HG02588 (cell line): Measurements from ENCODE around the gene HSF5.
A peak's percentile ranks its signal among the peaks of the same experiment; 100 is the strongest.
"Not testable (repeated sequence)": the region's sequence is repeated elsewhere in the genome, so short reads cannot be mapped to it uniquely, and the experiment has no call there.

Experiments used
- ATAC-seq: cut with Tn5 transposase; IDR thresholded peaks from one replicate; pipeline ENCODE4 v1.9.1; 2021; ENCODE audit warnings: mild to moderate bottlenecking, moderate library complexity; ENCODE audit not compliant: unreplicated experiment

The HSF5 gene

DNA sequence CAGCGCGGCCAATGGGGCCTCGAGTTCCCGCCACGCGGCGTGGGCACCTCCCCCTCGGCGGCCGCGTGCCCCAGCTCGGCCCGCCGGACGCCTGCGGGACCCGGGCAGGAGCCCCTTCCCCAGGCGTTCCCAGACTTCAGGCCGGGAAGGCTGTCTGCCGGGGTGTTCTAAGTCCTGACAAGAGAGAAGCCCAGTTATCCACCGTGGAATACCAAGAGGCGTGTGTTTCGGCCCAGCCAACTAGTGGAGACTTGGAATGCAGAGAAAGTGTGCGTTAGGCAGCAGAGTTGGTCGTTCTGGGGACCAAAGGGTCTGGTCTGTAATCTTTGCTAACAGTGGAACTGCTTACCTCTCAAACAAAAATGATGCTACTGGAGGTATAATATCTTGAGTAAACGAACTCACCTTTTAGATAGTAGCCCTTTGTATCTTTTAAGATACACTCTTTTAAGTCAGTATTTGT, 251 bp upstream of the HSF5 start:
- ATAC-seq, result no peak

DNA sequence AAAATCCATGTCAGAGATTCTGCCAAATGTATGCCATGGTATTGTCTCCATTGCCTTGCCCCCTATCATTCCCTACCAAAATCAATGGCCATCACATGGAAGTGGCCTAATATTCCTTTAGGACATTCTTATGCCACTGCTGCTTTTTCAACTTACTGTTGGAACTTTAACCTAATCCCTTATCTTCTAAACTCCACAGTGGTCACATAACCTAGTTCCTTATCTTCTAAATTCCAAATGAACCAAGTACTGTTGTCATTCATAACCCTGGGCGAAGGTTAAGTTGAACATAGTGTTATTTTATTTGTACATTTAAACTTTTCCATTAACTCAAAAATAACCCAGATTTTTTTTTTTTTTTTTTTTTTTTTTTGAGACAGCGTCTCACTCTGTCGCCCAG, 3.6 kb downstream of the HSF5 start:
- no peak for ATAC-seq

DNA sequence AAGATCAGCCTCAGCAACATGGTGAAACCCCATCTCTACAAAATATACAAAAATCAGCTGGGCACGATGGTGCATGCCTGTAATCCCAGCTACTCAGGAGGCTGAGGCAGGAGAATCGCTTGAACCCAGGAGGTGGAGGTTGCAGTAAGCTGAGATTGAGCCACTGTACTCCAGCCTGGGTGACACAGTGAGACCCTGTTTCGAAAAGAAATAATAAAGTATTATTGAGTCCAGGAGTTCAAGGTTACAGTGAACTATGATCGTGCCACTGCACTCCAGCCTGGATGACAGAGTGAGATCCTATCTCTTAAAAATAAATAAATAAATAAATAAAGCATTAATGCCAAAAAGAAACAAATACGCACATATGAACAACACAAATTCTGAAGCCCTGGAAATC, 6.4 kb downstream of the HSF5 start:
- ATAC-seq, result not testable (repeated sequence)

DNA sequence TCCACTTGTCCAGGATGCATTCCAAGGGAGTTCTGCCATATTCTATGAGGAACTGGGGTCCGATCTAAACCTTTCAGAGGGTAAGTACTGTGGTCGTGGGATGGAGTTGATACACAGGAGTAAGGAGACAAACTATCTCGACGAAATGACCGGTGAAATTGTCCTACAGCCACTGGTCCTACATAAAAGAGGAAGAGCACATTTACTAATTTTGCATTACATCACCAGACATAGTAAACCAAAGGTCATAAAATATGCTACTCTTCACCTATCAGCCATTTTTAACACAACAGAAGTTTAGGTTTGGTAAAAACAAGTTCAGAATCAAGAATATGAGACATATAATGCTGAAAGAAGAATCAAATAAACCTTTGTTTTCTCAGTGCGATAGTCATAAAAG, 8.1 kb downstream of the HSF5 start:
- no peak for ATAC-seq

DNA sequence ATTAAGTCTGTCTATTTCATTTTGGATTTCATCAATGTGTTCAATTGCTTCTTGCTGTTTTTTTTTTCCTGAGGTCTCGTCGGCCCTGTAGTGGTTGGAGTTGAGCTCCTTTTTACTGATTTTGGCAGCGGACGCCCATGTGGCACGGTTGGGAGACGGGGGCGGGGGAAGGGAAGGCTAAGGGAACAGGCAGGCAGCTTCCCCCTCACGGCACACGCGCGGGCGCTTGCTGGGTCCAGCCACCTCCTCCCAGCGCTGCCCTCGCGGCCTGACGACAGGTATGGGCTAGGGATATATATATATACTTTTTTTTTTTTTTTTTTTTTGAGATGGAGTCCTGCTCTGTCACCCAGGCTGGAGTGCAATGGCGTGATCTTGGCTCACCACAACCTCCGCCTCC, 11.4 kb downstream of the HSF5 start:
- no peak for ATAC-seq

DNA sequence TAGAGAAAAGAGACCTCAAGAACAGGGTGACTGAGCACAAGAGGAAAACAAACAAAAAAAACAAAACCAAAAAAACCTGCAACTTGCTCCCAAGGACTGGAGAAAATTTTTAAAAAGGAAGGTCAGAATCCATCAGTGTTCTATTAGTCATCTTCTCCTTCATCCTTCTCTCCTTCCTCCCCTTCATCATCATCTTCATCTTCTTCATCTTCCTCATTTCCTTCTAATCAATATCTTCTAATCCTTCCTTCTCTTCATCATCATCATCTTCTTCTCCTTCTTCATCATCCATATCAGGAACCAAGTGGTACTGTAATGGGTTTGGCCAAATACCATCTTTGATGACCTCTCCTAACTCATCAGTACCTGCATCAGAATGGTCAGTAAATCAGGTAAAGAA, 12.2 kb downstream of the HSF5 start:
- ATAC-seq, result no peak

DNA sequence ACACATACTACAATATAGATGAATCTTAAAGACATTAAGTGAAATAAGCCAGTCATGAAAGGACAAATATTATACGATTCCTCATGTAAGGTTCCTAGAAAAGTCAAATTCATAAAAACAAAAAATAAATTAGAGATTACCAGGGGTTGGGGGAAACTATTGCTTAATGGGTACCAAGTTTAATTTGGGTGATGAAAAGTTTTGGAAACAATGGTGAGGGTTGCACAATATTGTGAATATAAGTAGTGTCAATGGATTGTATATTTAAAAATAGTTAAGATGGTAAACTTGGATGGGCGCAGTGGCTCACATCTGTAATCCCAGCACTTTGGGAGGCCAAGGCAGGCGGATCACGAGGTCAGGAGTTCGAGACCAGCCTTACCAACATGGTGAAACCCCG, 17.9 kb downstream of the HSF5 start:
- no peak for ATAC-seq

DNA sequence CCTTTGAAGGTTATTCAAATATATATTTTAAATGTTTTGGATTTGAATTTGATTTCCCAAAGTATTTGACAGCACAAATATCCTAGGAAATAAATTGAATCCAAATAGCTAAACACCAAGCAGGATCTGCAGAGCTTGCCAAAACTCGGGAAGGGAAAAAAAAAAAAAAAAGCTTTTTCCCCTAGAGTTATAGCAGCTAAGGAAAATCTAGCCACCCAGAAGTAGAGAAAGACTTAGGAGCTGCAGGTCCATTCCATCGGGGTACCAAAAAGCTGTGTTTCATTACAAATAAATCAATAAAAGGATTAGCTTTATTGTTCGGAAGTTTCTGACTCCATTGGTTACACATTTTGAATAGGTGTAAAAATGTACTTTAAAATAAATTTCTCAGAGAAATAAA, 19.3 kb downstream of the HSF5 start:
- no peak for ATAC-seq

DNA sequence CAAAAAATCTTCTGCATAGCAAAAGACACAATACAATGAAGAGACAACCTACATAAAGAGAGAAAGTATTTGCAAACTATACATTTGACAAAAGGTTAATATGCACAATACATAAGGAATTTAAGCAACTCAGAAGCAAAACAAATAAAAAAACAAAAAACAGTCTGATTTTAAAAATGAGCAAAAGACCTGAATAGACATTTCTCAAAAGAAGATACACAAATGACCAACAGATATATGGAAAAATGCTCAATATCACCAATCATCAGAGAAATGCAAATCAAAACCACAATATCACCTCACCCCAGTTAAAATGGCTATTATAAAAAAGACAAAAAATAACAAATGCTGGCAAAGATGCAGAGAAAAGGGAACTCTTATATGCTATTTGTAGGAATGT, 32.7 kb downstream of the HSF5 start:
- no peak for ATAC-seq

DNA sequence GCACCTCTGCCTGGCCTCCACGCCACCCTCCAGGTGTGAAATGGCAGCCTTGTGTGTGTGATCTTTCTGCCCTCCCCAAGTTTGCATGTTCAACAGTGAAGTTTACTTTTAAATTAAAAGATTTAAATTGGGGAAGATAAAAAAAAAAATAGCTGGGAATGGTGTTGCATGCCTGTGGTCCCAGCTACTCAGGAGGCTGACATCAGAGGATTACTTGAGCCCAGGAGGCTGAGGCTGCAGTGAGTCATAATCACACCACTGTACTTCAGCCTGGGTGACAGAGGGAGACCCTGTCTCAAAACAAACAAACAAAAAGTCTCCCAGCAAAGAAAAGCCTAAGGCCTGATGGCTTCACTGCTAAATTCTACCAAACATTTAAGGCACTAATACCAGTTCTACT, 35.5 kb downstream of the HSF5 start:
- ATAC-seq, result no peak

DNA sequence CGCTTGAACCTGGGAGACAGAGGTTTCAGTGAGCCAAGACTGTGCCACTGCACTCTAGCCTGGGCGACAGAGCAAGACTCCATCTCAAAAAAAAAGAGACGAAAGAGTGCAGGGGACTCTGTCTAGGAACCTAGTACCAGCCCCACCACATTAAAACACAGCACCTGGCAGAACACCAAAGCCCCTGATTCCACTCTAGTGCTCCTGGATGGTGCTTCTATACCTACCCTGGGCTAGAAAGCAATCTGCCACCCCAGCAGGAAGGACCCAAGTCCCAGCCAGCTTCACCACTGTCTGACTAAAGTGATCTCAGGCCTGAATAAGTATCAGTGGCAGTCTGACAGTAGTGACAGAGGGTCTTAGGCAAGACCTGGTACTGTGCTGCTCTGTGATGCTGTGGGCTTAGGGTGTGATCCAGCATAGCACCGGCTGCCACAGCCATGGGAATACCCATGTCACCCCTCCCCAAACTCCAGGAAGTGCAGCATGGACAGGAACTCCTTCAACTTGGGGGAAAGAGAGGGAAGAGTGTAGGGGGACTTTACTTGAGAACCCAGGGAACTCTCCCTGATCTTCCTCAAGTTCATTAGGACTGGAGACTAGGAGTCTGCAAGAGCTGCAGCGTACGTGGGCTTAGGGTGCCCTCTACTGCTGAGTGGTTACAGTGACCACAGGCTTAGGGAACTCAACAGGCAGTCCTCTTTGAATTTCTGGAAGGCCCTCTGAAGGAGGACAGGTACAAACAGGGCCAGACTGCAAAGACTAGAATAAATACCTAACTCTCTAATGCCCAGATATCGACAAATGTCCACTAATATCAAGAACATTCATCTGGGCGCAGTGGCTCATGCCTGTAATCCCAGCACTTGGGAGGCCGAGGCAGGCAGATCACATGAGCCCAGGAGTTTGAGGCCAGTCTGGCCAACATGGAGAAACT, 40.9 kb downstream of the HSF5 start:
- ATAC-seq, result no peak

DNA sequence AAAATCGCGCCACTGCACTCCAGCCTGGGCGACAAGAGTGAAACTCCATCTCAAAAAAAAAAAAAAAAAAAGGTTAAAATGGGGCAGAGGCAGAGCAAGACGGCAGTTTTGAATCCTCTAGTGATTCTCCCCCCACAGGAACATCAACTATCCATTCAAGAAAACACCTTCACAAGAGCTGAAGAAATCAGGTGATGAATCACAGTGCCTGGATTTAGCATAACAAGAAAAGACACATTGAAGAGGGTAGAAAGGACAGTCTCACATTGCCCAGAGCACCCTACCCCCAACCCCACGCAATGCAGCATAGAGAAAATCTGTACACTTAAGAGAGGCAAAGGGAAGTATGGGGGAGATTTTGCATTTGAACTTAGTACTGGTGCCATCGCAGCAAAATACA, 42.1 kb downstream of the HSF5 start:
- ATAC-seq, result no peak

DNA sequence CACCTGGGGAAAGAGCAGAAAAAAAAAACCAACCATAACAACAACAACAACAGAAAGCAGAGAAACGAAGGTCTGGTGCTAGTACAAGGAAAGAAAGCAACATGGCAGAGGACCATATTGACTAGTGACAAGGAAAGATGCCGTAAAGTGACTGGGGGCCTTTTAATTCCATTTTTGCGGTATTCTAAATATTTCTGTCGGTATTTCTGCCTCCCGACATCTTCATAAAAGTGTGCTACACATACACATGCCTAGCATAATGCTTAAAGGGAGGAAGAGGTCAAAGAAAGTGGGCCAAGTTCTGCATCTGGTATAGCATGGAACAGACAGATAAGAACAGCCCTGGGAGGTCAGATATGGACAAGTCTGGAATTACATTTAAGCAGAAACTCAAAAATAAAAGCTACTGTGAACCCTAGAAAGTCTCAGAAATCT, 51.4 kb downstream of the HSF5 start:
- no peak for ATAC-seq

DNA sequence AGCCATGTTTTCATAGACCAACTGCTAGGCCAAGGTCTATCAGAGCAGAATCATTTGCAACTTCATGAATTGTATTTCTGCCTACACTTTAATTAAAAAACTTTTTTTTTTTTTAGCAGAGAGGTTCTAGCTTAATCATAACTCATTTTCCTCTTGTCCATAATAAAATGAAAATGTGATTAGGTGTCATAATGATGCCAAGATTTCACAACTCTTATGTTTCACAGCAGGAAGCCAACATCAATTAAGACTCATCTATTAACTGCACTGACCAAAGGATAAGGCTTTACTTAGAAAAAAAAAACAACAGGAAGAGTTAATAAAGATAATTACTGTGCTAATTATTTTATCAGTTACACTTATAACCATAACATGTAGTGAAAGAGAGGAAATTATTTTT, 52.0 kb downstream of the HSF5 start:
- ATAC-seq, result no peak

DNA sequence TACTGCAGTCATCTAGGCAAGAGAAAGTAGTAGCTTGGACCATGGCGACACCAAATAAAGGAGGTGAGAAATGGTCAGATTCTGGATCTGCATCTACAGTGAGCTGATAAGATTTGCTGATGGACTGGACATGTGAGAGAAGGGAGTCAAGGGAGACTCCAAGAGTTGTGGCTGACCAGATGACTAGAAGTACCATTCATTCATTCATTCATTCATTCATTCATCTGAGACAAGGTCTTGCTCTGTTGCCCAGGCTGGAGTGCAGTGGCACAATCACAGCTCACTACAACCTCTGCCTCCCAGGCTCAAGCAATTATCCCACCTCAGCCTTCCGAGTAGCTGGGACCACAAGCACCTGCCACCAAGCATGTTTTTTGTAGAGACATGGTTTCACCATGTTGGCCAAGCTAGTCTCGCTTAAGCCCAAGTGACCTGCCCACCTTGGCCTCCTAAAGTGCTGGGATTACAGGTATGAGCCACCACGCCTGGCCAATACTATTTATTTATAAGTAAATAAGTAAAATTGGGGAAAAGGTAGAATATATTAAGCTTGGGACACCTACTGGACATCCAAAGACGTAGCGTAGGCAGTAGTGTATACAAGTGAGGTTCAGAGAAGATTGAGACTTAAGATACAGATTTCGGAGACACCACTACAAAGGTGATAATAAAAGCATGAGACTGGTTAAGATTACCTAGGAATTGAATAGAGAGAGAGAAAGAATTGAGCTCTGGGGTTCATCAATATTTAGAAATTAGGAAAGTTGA, 55.2 kb downstream of the HSF5 start:
- ATAC-seq, result no peak

DNA sequence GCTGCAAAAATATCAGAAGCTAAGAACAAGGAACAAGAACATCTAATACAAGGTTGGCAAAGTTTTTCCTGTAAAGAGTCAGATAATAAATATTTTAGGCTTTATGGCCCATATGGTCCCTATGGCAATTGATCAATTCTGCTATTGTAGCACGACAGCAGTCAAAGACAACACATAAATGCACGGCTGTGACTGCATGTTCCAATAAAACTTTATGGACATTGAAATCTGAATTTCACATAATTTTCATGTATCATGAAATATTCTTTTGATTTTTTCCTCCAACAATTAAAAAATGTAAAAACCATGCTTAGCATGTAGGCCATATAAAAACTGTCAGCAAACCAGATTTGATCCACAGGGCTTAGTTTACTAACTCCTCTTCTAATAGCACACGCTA, 60.4 kb downstream of the HSF5 start:
- no peak for ATAC-seq

DNA sequence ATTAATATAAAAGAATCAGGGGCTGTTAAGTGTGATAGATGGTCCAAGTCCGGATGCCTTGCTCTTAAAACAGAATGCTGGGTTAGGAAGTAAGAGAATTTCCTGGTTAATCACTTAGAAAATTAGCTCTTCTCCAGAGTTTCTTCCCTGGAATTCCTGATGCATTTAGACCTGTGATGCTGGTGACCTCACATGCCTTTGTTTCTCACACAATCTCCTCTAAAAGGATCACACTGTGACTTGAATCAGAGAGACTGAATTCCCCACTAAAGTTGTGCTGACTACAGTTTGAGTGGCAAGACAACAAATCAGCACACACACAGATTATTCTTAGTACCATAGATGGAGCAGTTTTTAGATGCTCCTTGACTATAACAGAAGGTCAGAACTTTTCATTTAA, 66.5 kb downstream of the HSF5 start:
- no peak for ATAC-seq

DNA sequence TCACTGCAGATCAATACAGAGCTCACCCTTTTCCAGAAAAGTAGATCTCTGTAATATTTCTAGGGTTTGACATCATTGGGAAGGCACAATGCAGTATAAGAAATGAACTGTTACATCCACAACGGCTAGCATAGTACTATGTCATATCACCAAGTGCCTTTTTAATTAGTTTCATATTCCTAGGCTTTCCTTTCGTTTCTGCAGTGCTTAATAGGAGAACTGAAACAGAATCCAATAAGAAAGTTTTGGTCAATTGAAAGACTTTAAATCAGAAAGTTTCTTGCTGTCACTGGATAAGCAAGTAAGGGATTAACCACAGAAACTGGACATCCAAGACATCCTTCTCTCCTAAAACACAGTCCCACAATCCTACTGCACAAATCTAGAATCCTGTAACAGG, 67.4 kb downstream of the HSF5 start:
- ATAC-seq, result no peak

DNA sequence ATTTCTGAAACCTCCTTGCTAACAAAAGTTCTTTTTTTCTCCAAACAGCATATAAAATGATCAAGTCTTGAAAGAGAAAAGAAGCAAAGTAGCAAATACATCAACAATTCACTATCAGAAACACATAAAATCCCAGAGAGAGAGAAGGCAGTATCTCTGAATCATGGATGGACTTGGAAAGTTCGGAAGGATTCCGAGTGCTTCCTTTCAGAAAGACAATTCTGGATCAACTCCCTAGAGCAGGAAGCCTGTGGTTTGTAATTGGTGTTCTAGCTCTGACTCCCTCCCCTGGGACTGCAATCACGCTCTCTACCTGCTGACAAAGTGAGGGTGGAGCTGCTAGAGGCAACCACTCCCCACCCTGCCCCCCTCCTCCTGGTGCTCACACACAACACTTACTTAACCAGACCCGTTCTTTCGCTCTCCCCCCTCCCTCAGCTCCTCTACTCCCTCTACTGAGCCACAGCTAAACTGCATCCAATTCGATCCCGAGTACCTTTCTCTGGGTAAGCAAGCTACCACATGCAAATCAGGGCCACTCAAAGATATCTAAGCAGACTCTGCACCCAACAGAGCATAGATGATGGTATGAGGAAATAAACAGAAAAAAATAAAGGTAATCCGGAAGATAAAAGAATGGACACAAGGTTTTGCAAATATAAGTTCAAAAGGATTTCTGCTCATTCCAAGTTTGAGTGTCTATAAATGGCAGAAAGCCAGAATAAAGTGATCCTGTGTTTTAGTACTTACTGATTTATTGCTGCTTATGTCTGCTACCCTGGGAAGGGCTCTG, 70.7 kb downstream of the HSF5 start, which contains the start of gene RNF43:
TSS of gene RNF43 (minus strand) at position 235 of the 793 bp plus-strand sequence. CDS start 1,957 bp downstream, outside the sequence.
- ATAC-seq, result peak; percentile 93

DNA sequence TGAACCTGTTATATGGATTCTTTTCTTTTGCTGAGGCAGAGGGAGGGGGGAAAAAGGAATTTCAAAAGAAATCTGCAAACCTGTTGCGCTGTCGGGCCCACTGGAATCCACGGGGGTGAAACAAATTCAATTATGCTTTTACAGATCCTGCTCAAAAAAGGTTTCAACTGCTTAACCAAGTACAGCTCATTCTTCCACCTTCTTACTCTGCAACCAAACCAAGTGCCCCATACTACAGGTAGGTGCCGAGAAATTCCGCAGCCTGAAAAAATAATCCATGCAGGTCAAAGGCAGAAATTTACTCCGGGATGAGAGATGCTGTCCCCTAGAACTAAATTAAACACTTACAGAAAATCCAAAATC, 71.3 kb downstream of the HSF5 start:
- no peak for ATAC-seq

DNA sequence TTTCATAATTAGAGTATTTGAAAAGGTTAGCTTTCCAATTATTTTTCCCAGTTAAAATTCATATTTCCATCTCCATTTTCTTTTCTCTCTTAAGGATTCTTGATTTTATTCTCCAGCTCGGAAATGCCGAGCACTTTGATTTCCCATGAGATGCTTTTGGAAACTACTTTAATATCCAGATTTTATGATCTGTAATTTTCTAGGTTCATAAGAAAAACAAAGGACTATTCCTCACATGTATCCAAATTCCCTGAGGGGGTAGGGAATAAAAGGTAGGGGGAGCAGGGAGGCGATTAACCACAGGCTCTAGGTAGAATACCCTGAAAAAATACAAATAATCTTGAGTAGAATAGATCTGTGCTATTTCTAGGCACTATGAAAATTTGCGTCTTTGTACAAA, 71.8 kb downstream of the HSF5 start:
- ATAC-seq, result no peak
